Measurements from ENCODE around the gene MORN5.

MORN5 gene

GRCh38 chr9:122201641-122202040 is 41.9 kb downstream of the MORN5 start:
- H3K4me3 Mint-ChIP-seq, result no peak overlapping the region
- no peaks in the 10 kb centered on the region for H3K4me1 Mint-ChIP-seq
- peaks cover 5% of the 10 kb centered on the region for H3K27me3 Mint-ChIP-seq
- ATAC-seq (peak; percentile 72), DNase-seq (no peak)
- no peaks in the 10 kb centered on the region for H3K36me3 Mint-ChIP-seq (ENCODE audit: low read depth)
- no peak overlapping the region for H3K27ac Mint-ChIP-seq
- H3K9me3 Mint-ChIP-seq, result no peaks in the 10 kb centered on the region

GRCh38 chr9:122202111-122202510 is 42.4 kb downstream of the MORN5 start:
- Mint-ChIP-seq H3K4me1 (no peaks in the 10 kb centered on the region), H3K9me3 (no peaks in the 10 kb centered on the region), H3K36me3 (ENCODE audit: low read depth) (no peaks in the 10 kb centered on the region), H3K27ac (no peak overlapping the region), H3K27me3 (peaks cover 5% of the 10 kb centered on the region), H3K4me3 (no peak overlapping the region)
- ATAC-seq (no peak), DNase-seq (no peak)

- DNase-seq (no peak), ATAC-seq (no peak)
- Mint-ChIP-seq H3K4me3 (no peak overlapping the region), H3K36me3 (ENCODE audit: low read depth) (no peaks in the 10 kb centered on the region), H3K9me3 (no peaks in the 10 kb centered on the region), H3K27me3 (peaks cover 1% of the 10 kb centered on the region), H3K4me1 (no peaks in the 10 kb centered on the region), H3K27ac (no peak overlapping the region)
Observed at GRCh38 chr9:122204055-122204454, 44.3 kb downstream of the MORN5 start.

GRCh38 chr9:122204491-122204890 is 44.8 kb downstream of the MORN5 start:
- no peak for ATAC-seq
- no peaks in the 10 kb centered on the region for H3K9me3 Mint-ChIP-seq
- no peaks in the 10 kb centered on the region for H3K4me1 Mint-ChIP-seq
- no peaks in the 10 kb centered on the region for H3K36me3 Mint-ChIP-seq (ENCODE audit: low read depth)
- peaks cover 1% of the 10 kb centered on the region for H3K27me3 Mint-ChIP-seq
- no peak for DNase-seq
- no peak overlapping the region for H3K4me3 Mint-ChIP-seq
- no peak overlapping the region for H3K27ac Mint-ChIP-seq

- no peak for ATAC-seq
- Mint-ChIP-seq H3K4me3 (no peak overlapping the region), H3K27ac (no peak overlapping the region), H3K9me3 (no peaks in the 10 kb centered on the region), H3K4me1 (no peaks in the 10 kb centered on the region), H3K27me3 (peaks cover 4% of the 10 kb centered on the region), H3K36me3 (ENCODE audit: low read depth) (no peaks in the 10 kb centered on the region)
- no peak for DNase-seq
Observed at GRCh38 chr9:122205176-122205575, 45.5 kb downstream of the MORN5 start.

- DNase-seq (no peak), ATAC-seq (no peak)
- Mint-ChIP-seq H3K36me3 (ENCODE audit: low read depth) (no peaks in the 10 kb centered on the region), H3K4me3 (no peak overlapping the region), H3K27me3 (peaks cover 9% of the 10 kb centered on the region), H3K27ac (no peak overlapping the region), H3K9me3 (no peaks in the 10 kb centered on the region), H3K4me1 (no peaks in the 10 kb centered on the region)
Observed at GRCh38 chr9:122206118-122207046, 46.7 kb downstream of the MORN5 start.

- Mint-ChIP-seq H3K4me3 (no peak overlapping the region), H3K9me3 (no peaks in the 10 kb centered on the region), H3K4me1 (no peaks in the 10 kb centered on the region), H3K36me3 (ENCODE audit: low read depth) (no peaks in the 10 kb centered on the region), H3K27me3 (peaks cover 15% of the 10 kb centered on the region), H3K27ac (no peak overlapping the region)
- ATAC-seq, result no peak
- DNase-seq, result no peak
Observed at GRCh38 chr9:122207096-122207495, 47.4 kb downstream of the MORN5 start.

- H3K36me3 Mint-ChIP-seq (ENCODE audit: low read depth), result no peaks in the 10 kb centered on the region
- H3K27me3 Mint-ChIP-seq, result peaks cover 32% of the 10 kb centered on the region
- no peaks in the 10 kb centered on the region for H3K9me3 Mint-ChIP-seq
- peaks cover 7% of the 10 kb centered on the region for H3K4me1 Mint-ChIP-seq
- no peak overlapping the region for H3K27ac Mint-ChIP-seq
- ATAC-seq, result no peak
- H3K4me3 Mint-ChIP-seq, result no peak overlapping the region
- DNase-seq, result no peak
Observed at GRCh38 chr9:122209451-122209850, 49.7 kb downstream of the MORN5 start.

GRCh38 chr9:122212473-122213004 is 52.8 kb downstream of the MORN5 start:
- Mint-ChIP-seq H3K4me1 (peaks cover 8% of the 10 kb centered on the region), H3K9me3 (no peaks in the 10 kb centered on the region), H3K27ac (no peak overlapping the region), H3K27me3 (peaks cover 57% of the 10 kb centered on the region), H3K36me3 (ENCODE audit: low read depth) (no peaks in the 10 kb centered on the region), H3K4me3 (no peak overlapping the region)
- no peak for DNase-seq
- ATAC-seq, result no peak

- Mint-ChIP-seq H3K9me3 (no peaks in the 10 kb centered on the region), H3K4me3 (peak overlapping the region; percentile 21), H3K4me1 (peaks cover 10% of the 10 kb centered on the region), H3K27ac (no peak overlapping the region), H3K27me3 (peaks cover 61% of the 10 kb centered on the region), H3K36me3 (ENCODE audit: low read depth) (no peaks in the 10 kb centered on the region)
- ATAC-seq, result no peak
- DNase-seq, result no peak
Observed at GRCh38 chr9:122213102-122213588, 53.4 kb downstream of the MORN5 start.

GRCh38 chr9:122213589-122214413 is 54.1 kb downstream of the MORN5 start:
- Mint-ChIP-seq H3K36me3 (ENCODE audit: low read depth) (no peaks in the 10 kb centered on the region), H3K27ac (no peak overlapping the region), H3K9me3 (no peaks in the 10 kb centered on the region), H3K4me3 (peak overlapping the region; percentile 51), H3K4me1 (peaks cover 17% of the 10 kb centered on the region), H3K27me3 (peaks cover 68% of the 10 kb centered on the region)
- DNase-seq (peak; percentile 56), ATAC-seq (peak; percentile 73)

- H3K9me3 Mint-ChIP-seq, result no peaks in the 10 kb centered on the region
- H3K27ac Mint-ChIP-seq, result no peak overlapping the region
- no peaks in the 10 kb centered on the region for H3K36me3 Mint-ChIP-seq (ENCODE audit: low read depth)
- DNase-seq, result no peak
- H3K4me1 Mint-ChIP-seq, result peaks cover 24% of the 10 kb centered on the region
- H3K4me3 Mint-ChIP-seq, result peak overlapping the region; percentile 51
- no peak for ATAC-seq
- H3K27me3 Mint-ChIP-seq, result peaks cover 75% of the 10 kb centered on the region
Observed at GRCh38 chr9:122214507-122214906, 54.8 kb downstream of the MORN5 start.

- no peak overlapping the region for H3K27ac Mint-ChIP-seq
- no peak for ATAC-seq
- no peak overlapping the region for H3K4me3 Mint-ChIP-seq
- H3K27me3 Mint-ChIP-seq, result peaks cover 80% of the 10 kb centered on the region
- H3K36me3 Mint-ChIP-seq (ENCODE audit: low read depth), result no peaks in the 10 kb centered on the region
- H3K4me1 Mint-ChIP-seq, result peaks cover 28% of the 10 kb centered on the region
- DNase-seq, result no peak
- no peaks in the 10 kb centered on the region for H3K9me3 Mint-ChIP-seq
Observed at GRCh38 chr9:122215663-122216062, 56.0 kb downstream of the MORN5 start.

GRCh38 chr9:122216138-122216797 is 56.6 kb downstream of the MORN5 start:
- DNase-seq, result no peak
- Mint-ChIP-seq H3K36me3 (ENCODE audit: low read depth) (no peaks in the 10 kb centered on the region), H3K27me3 (peaks cover 84% of the 10 kb centered on the region), H3K9me3 (no peaks in the 10 kb centered on the region), H3K4me3 (no peak overlapping the region), H3K27ac (no peak overlapping the region), H3K4me1 (peaks cover 28% of the 10 kb centered on the region)
- no peak for ATAC-seq

Data from activated naive CD8-positive, alpha-beta T cell treated with anti-CD3 and anti-CD28 coated beads, Interleukin-2, amount 50 U/mL, for 24 hours (primary cell).